GM12864 (cell line): ENCODE results near the gene CACNA1C.

Experiments used
- DNase-seq: peaks from one replicate; pipeline ENCODE4 v3.0.0-alpha.2; 2011; ENCODE audit warnings: low read depth
- H3K4me3 ChIP-seq: 2 replicates; pipeline ENCODE4 v1.5.1; 2011; ENCODE audit warnings: mild to moderate bottlenecking, low read depth, low read length, control low read depth
- CTCF ChIP-seq: IDR thresholded peaks from 2 replicates; pipeline ENCODE4 v1.5.1; 2011; ENCODE audit warnings: low read depth, mild to moderate bottlenecking, moderate library complexity, low read length, control low read depth, inconsistent platforms; ENCODE audit errors: missing control alignments

CACNA1C gene

GRCh38 chr12:2173971-2174370, 121.2 kb downstream of the CACNA1C start:
- DNase-seq, result no peak
- no peak overlapping the region for H3K4me3 ChIP-seq
- no peak for TF ChIP-seq CTCF

- H3K4me3 ChIP-seq, result no peak overlapping the region
- no peak for DNase-seq
- TF ChIP-seq CTCF, result no peak
These were observed 124.2 kb downstream of the CACNA1C start for GRCh38 chr12:2177003-2177402.

GRCh38 chr12:2177751-2178150, 125.0 kb downstream of the CACNA1C start:
- DNase-seq, result no peak
- H3K4me3 ChIP-seq, result no peak overlapping the region
- no peak for TF ChIP-seq CTCF

GRCh38 chr12:2179058-2179457, 126.3 kb downstream of the CACNA1C start:
- DNase-seq, result no peak
- H3K4me3 ChIP-seq, result no peak overlapping the region
- TF ChIP-seq CTCF, result no peak

- DNase-seq, result no peak
- H3K4me3 ChIP-seq, result no peak overlapping the region
- TF ChIP-seq CTCF, result no peak
These were observed 127.4 kb downstream of the CACNA1C start for GRCh38 chr12:2179953-2180736.

- no peak for TF ChIP-seq CTCF
- no peak overlapping the region for H3K4me3 ChIP-seq
- DNase-seq, result no peak
These were observed 127.9 kb downstream of the CACNA1C start for GRCh38 chr12:2180737-2181082.
